ENCODE results near the gene MPZL1. TPM values are rescaled to one million over a fixed set of nuclear protein-coding genes. Genes with fewer than 3 reads are reported as not detected.

The MPZL1 gene
- polyA plus RNA-seq, 2 of the 4 experiments (the other 2 are of a cell fraction), result 92.6 to 178 TPM

- Histone ChIP-seq H3K9me3 (no peaks in the 10 kb centered on the region), H3K4me1 (no peaks in the 10 kb centered on the region), H3K4me3 (no peak overlapping the region), H3K27ac (no peak overlapping the region), H3K4me2 (no peak overlapping the region)
- ChIA-PET CTCF (interaction anchor here (0.8 to 3.8 kb wide), 7 partner anchors 9 to 384 kb away, joined by 3 to 25 read pairs (median 4); no protein-coding TSS in a partner anchor), POLR2A (no interaction called here)
- TF ChIP-seq RNF2 (IDR thresholded peaks at IDR 0.05; ENCODE audit: borderline replicate concordance, low read depth) (no peak), KDM1A (IDR thresholded peaks at IDR 0.05; ENCODE audit: low read depth) (no peak), ESRRA (IDR thresholded peaks at IDR 0.05; ENCODE audit: borderline replicate concordance, low read length) (no peak), EHF (CRISPR knock-in tag; IDR thresholded peaks at IDR 0.05) (no peak), CBX2 (IDR thresholded peaks at IDR 0.05; ENCODE audit: borderline replicate concordance, low read depth) (no peak), TP53 (CRISPR knock-in tag; IDR thresholded peaks at IDR 0.05) (no peak)
- DNase-seq (ENCODE audit: low read depth in 1 of 2, low spot score in 1 of 2) (no peak), ATAC-seq (peak; percentile 20 to 26; a peak in 1 of 6 replicates), FAIRE-seq (no peak)
- WGBS (ENCODE audit: missing lambda C conversion rate), result 68% methylated on average over 4 of the region's 4 CpGs
Observed at GRCh38 chr1:167698313-167698712, 23.5 kb upstream of the MPZL1 start.

DNA sequence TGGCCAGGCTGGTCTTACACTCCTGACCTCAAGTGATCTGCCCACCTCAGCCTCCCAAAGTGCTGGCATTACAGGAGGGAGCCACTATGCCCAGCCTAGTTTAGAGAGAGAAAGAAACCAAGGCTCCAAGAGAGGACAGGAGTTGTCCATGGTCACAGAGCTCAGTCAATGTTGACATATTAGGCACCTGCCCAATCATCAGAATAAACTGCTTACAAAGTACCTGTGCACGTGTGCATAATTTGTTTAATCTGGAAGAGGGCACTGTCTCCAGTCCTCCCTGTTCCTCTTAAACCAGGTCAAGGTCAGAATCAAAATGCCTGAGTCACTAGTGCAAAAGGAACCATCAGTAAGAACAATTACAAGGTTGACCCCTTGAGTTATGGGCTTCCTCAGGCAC lies 20.3 kb upstream of the MPZL1 start:
- FAIRE-seq (no peak), DNase-seq (ENCODE audit: low read depth in 1 of 2, low spot score in 1 of 2) (no peak), ATAC-seq (no peak)
- POLR2A ChIA-PET, result no interaction called here
- no peak overlapping the region for H3K27ac ChIP-seq
- H3K4me1 ChIP-seq, result no peaks in the 10 kb centered on the region
- H3K9me3 ChIP-seq, result no peaks in the 10 kb centered on the region
- WGBS (ENCODE audit: missing lambda C conversion rate), result 7% methylated on average over 1 of the region's 1 CpG
- no peak overlapping the region for H3K4me2 ChIP-seq
- CTCF ChIA-PET, result interaction anchor here (1.3 to 4.5 kb wide), 4 partner anchors 11 to 26 kb away, joined by 3 to 18 read pairs (median 4); no protein-coding TSS in a partner anchor
- TF ChIP-seq KDM1A (IDR thresholded peaks at IDR 0.05; ENCODE audit: low read depth) (no peak), GATA3 (IDR thresholded peaks at IDR 0.05; ENCODE audit: borderline replicate concordance) (no peak), RCOR1 (IDR thresholded peaks at IDR 0.05; ENCODE audit: low read depth, low read length) (no peak), EP300 (IDR thresholded peaks at IDR 0.05) (no peak), EHMT2 (IDR thresholded peaks at IDR 0.05; ENCODE audit: low read depth) (no peak), NPAS2 (CRISPR knock-in tag; IDR thresholded peaks at IDR 0.05; ENCODE audit: borderline replicate concordance) (no peak), MAFK (IDR thresholded peaks at IDR 0.05; ENCODE audit: partially characterized antibody) (no peak), HOXA7 (CRISPR knock-in tag; IDR thresholded peaks at IDR 0.05) (no peak), NR3C1 (IDR thresholded peaks at IDR 0.05) (no peak), E2F6 (IDR thresholded peaks at IDR 0.05; ENCODE audit: borderline replicate concordance, low read depth) (no peak)
- TF ChIP-seq, protein P1, sequence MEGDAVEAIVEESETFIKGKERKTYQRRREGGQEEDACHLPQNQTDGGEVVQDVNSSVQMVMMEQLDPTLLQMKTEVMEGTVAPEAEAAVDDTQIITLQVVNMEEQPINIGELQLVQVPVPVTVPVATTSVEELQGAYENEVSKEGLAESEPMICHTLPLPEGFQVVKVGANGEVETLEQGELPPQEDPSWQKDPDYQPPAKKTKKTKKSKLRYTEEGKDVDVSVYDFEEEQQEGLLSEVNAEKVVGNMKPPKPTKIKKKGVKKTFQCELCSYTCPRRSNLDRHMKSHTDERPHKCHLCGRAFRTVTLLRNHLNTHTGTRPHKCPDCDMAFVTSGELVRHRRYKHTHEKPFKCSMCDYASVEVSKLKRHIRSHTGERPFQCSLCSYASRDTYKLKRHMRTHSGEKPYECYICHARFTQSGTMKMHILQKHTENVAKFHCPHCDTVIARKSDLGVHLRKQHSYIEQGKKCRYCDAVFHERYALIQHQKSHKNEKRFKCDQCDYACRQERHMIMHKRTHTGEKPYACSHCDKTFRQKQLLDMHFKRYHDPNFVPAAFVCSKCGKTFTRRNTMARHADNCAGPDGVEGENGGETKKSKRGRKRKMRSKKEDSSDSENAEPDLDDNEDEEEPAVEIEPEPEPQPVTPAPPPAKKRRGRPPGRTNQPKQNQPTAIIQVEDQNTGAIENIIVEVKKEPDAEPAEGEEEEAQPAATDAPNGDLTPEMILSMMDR (IDR thresholded peaks at IDR 0.05), result no peak
- TF ChIP-seq, protein P2, sequence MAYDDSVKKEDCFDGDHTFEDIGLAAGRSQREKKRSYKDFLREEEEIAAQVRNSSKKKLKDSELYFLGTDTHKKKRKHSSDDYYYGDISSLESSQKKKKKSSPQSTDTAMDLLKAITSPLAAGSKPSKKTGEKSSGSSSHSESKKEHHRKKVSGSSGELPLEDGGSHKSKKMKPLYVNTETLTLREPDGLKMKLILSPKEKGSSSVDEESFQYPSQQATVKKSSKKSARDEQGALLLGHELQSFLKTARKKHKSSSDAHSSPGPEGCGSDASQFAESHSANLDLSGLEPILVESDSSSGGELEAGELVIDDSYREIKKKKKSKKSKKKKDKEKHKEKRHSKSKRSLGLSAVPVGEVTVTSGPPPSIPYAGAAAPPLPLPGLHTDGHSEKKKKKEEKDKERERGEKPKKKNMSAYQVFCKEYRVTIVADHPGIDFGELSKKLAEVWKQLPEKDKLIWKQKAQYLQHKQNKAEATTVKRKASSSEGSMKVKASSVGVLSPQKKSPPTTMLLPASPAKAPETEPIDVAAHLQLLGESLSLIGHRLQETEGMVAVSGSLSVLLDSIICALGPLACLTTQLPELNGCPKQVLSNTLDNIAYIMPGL (CRISPR knock-in tag; IDR thresholded peaks at IDR 0.05; ENCODE audit: borderline replicate concordance), result no peak
- no peak overlapping the region for H3K4me3 ChIP-seq

GRCh38 chr1:167703557-167703956 lies 18.2 kb upstream of the MPZL1 start:
- Histone ChIP-seq H3K4me2 (no peak overlapping the region), H3K27ac (no peak overlapping the region), H3K9me3 (no peaks in the 10 kb centered on the region), H3K4me3 (no peak overlapping the region), H3K4me1 (no peaks in the 10 kb centered on the region)
- FAIRE-seq (no peak), ATAC-seq (no peak), DNase-seq (ENCODE audit: low read depth in 1 of 2, low spot score in 1 of 2) (no peak)
- 7% methylated on average over 1 of the region's 1 CpG for WGBS (ENCODE audit: missing lambda C conversion rate)
- no peak for TF ChIP-seq SMC3 (IDR thresholded peaks at IDR 0.05)
- CTCF ChIA-PET, result interaction anchor here (1.0 to 4.5 kb wide), 4 partner anchors 9 to 103 kb away, joined by 3 to 18 read pairs (median 8); no protein-coding TSS in a partner anchor
- POLR2A ChIA-PET, result no interaction called here

Measured in A549 (cell line).